Head of caudate nucleus (tissue), 42 donors: ENCODE results near the gene MED27.

Source experiments
- DNase-seq, 42 donors: peaks; one replicate each; pipeline versions ENCODE4 v3.0.0 to v3.0.0-alpha.2; 2020 to 2021; ENCODE audit warnings: mixed read lengths in 7 of 42
- intact Hi-C: fragments of 100-400 bp; cut with DNase I; formaldehyde crosslinking; loops from one replicate; pipeline ENCODE4 v1.15.0; 2022

MED27 gene

GRCh38 chr9:132079391-132080091, at the start of gene MED27:
MED27 (minus strand) TSS chr9:132079867; CDS start chr9:132079844, 23 bp downstream.
- intact Hi-C loops = loop anchor here (10.0 kb wide), 1 partner anchor 155 kb away; no protein-coding TSS in a partner anchor
- peak; percentile 91 to 98 (median 96) for DNase-seq

- intact Hi-C loops = no loop called here
- DNase-seq = no peak
Observed at GRCh38 chr9:132127888-132128534, 48.3 kb upstream of the MED27 start.

GRCh38 chr9:132126680-132127236, 47.1 kb upstream of the MED27 start:
- DNase-seq = no peak
- intact Hi-C loops = no loop called here

- DNase-seq = no peak
- intact Hi-C loops = no loop called here
Observed at GRCh38 chr9:132125944-132126679, 46.4 kb upstream of the MED27 start.

- intact Hi-C loops = no loop called here
- DNase-seq = no peak
Observed at GRCh38 chr9:132125361-132125760, 45.7 kb upstream of the MED27 start.

GRCh38 chr9:132124800-132125199, 45.1 kb upstream of the MED27 start:
- DNase-seq = no peak
- intact Hi-C loops = no loop called here

- intact Hi-C loops = no loop called here
- DNase-seq = no peak
Observed at GRCh38 chr9:132121021-132121420, 41.4 kb upstream of the MED27 start.

GRCh38 chr9:132117694-132118093, 38.0 kb upstream of the MED27 start:
- intact Hi-C loops = no loop called here
- DNase-seq = no peak

- no peak for DNase-seq
- intact Hi-C loops = no loop called here
Observed at GRCh38 chr9:132116583-132116982, 36.9 kb upstream of the MED27 start.

GRCh38 chr9:132114102-132114707, 34.5 kb upstream of the MED27 start:
- intact Hi-C loops = no loop called here
- DNase-seq = peak in 41 of 42 donors; percentile 7 to 89 (median 67)

GRCh38 chr9:132109291-132109690, 29.6 kb upstream of the MED27 start:
- intact Hi-C loops = no loop called here
- no peak for DNase-seq

GRCh38 chr9:132108728-132109127, 29.1 kb upstream of the MED27 start:
- intact Hi-C loops = no loop called here

GRCh38 chr9:132099741-132100407, 20.2 kb upstream of the MED27 start:
- no peak for DNase-seq
- intact Hi-C loops = no loop called here

More at GRCh38 chr9:132108728-132109127, 29.1 kb upstream of the MED27 start:
- peak in 18 of 42 donors; percentile 3 to 66 (median 17) for DNase-seq

- intact Hi-C loops = no loop called here
Observed at GRCh38 chr9:132099167-132099566, 19.5 kb upstream of the MED27 start.

GRCh38 chr9:132094314-132094791, 14.7 kb upstream of the MED27 start:
- intact Hi-C loops = no loop called here
- no peak for DNase-seq

More at GRCh38 chr9:132099167-132099566, 19.5 kb upstream of the MED27 start:
- DNase-seq = no peak

- intact Hi-C loops = no loop called here
- no peak for DNase-seq
Observed at GRCh38 chr9:132090771-132091170, 11.1 kb upstream of the MED27 start.

GRCh38 chr9:132087438-132088030, 7.9 kb upstream of the MED27 start:
- intact Hi-C loops = no loop called here
- DNase-seq = peak in 17 of 42 donors; percentile 5 to 67 (median 40)

- no peak for DNase-seq
- intact Hi-C loops = no loop called here
Observed at GRCh38 chr9:132082188-132082587, 2.5 kb upstream of the MED27 start.
